IMR-90 (cell line): ENCODE data around the gene KDM5B. TPM values are rescaled to one million over a fixed set of nuclear protein-coding genes. Genes with fewer than 3 reads are reported as not detected.

ENCODE experiments used
- ATAC-seq: fragments of 200-7000 bp; cut with Tn5 transposase; 2 replicates; pipeline ENCODE4 v1.9.1; 2020; ENCODE audit warnings: low read depth, mild to moderate bottlenecking, moderate library complexity
- BruUV-seq: library from RNA; stranded (reverse); fragments of 400-500 nt; replicated peaks from 2 replicates; lab custom pipeline; 2021; lab: Mats Ljungman, UMichigan
- CTCF ChIA-PET: fragments of 300-600 bp; formaldehyde crosslinking; extraction: SDS; loops from one replicate; lab custom pipeline; 2021; ENCODE audit warnings: antibody characterized with exemption; lab: Yijun Ruan, JAX
- POLR2A ChIA-PET: fragments of 300-600 bp; sonication (Branson Sonifier 250); formaldehyde crosslinking; loops from one replicate; lab custom pipeline; 2022; ENCODE audit warnings: antibody characterized with exemption; ENCODE audit not compliant: unreplicated experiment; lab: Charles Lee
- DNase-seq: peaks from one replicate; pipeline ENCODE4 v3.0.0; 2013
- H2AFZ ChIP-seq: replicated peaks from 2 replicates; pipeline ENCODE3; 2013; ENCODE audit warnings: low read length, mild to moderate bottlenecking; ENCODE audit not compliant: poor library complexity
- H2AK5ac ChIP-seq: 2 replicates; pipeline ENCODE4 v1.6.1; 2013; ENCODE audit warnings: low read depth, low read length, inconsistent platforms
- H2AK9ac ChIP-seq: replicated peaks from 2 replicates; pipeline ENCODE3; 2013; ENCODE audit warnings: mild to moderate bottlenecking, low read depth, low read length, moderate library complexity; ENCODE audit not compliant: poor library complexity
- H2BK120ac ChIP-seq: 2 replicates; pipeline ENCODE4 v1.6.1; 2013; ENCODE audit warnings: low read depth, low read length, inconsistent platforms
- H2BK15ac ChIP-seq: 3 replicates; pipeline ENCODE4 v1.6.1; 2013; ENCODE audit warnings: low read depth, low read length, inconsistent platforms
- H2BK20ac ChIP-seq: 2 replicates; pipeline ENCODE4 v1.6.1; 2013; ENCODE audit warnings: low read depth, mild to moderate bottlenecking, inconsistent platforms, low read length, moderate library complexity
- H2BK5ac ChIP-seq: 2 replicates; pipeline ENCODE4 v1.6.1; 2013; ENCODE audit warnings: mild to moderate bottlenecking, low read depth, low read length, inconsistent platforms; ENCODE audit not compliant: poor library complexity, severe bottlenecking
- H3K14ac ChIP-seq: replicated peaks from 2 replicates; pipeline ENCODE4 v1.6.1; 2013; ENCODE audit warnings: low read depth, low read length, inconsistent platforms
- H3K18ac ChIP-seq: 2 replicates; pipeline ENCODE4 v1.6.1; 2013; ENCODE audit warnings: low read depth, low read length, control low read depth
- H3K23ac ChIP-seq: 2 replicates; pipeline ENCODE4 v1.6.1; 2013; ENCODE audit warnings: low read depth, low read length, inconsistent platforms
- H3K27ac ChIP-seq: 2 replicates; pipeline ENCODE4 v1.5.1; 2013; ENCODE audit warnings: mild to moderate bottlenecking, control low read depth, low read length; ENCODE audit not compliant: insufficient read depth
- H3K27me3 ChIP-seq: 2 replicates; pipeline ENCODE4 v1.6.1; 2013; ENCODE audit warnings: low read length; ENCODE audit not compliant: control insufficient read depth, insufficient read depth
- H3K36me3 ChIP-seq: 2 replicates; pipeline ENCODE4 v1.6.1; 2013; ENCODE audit warnings: low read length, mixed read lengths; ENCODE audit not compliant: control insufficient read depth, insufficient read depth
- H3K4ac ChIP-seq: 2 replicates; pipeline ENCODE4 v1.6.1; 2013; ENCODE audit warnings: low read depth, low read length, inconsistent platforms
- H3K4me1 ChIP-seq: 2 replicates; pipeline ENCODE4 v1.6.1; 2013; ENCODE audit warnings: low read length, mixed read lengths; ENCODE audit not compliant: control insufficient read depth, insufficient read depth
- H3K4me2 ChIP-seq: 2 replicates; pipeline ENCODE4 v1.6.1; 2013; ENCODE audit warnings: low read depth, mild to moderate bottlenecking, control low read depth, low read length, moderate library complexity
- H3K4me3 ChIP-seq: 2 replicates; pipeline ENCODE4 v1.5.1; 2013; ENCODE audit warnings: low read depth, mild to moderate bottlenecking, control low read depth, low read length, moderate library complexity; ENCODE audit not compliant: insufficient read depth
- H3K56ac ChIP-seq: 2 replicates; pipeline ENCODE4 v1.6.1; 2013; ENCODE audit warnings: low read length, inconsistent platforms; ENCODE audit not compliant: insufficient read depth; ENCODE audit errors: extremely low read depth
- H3K79me1 ChIP-seq, 2 experiments: 2 replicates each; pipeline ENCODE4 v1.6.1; 2013; ENCODE audit warnings: low read length in 2 of 2, inconsistent platforms in 1 of 2, low read depth in 1 of 2
- H3K9ac ChIP-seq: 2 replicates; pipeline ENCODE4 v1.6.1; 2013; ENCODE audit warnings: low read depth, low read length, control low read depth
- H3K9me1 ChIP-seq: 2 replicates; pipeline ENCODE4 v1.6.1; 2013; ENCODE audit warnings: low read length, inconsistent platforms; ENCODE audit not compliant: insufficient read depth
- H3K9me3 ChIP-seq: 2 replicates; pipeline ENCODE4 v1.6.1; 2013; ENCODE audit warnings: low read length; ENCODE audit not compliant: control insufficient read depth, insufficient read depth
- H4K20me1 ChIP-seq: 2 replicates; pipeline ENCODE4 v1.6.1; 2013; ENCODE audit warnings: low read length, inconsistent platforms; ENCODE audit not compliant: insufficient read depth
- H4K5ac ChIP-seq: 2 replicates; pipeline ENCODE4 v1.6.1; 2013; ENCODE audit warnings: mild to moderate bottlenecking, low read depth, low read length, control low read depth
- H4K8ac ChIP-seq, 2 experiments: 2 replicates each; pipeline ENCODE4 v1.6.1; 2013; ENCODE audit warnings: low read depth in 2 of 2, low read length in 2 of 2, control low read depth in 1 of 2, inconsistent platforms in 1 of 2
- H4K91ac ChIP-seq: 2 replicates; pipeline ENCODE4 v1.6.1; 2013; ENCODE audit warnings: low read depth, low read length, inconsistent platforms; ENCODE audit not compliant: insufficient read depth
- BHLHE40 ChIP-seq: fragments of 150-350 bp; IDR thresholded peaks from 2 replicates; pipeline ENCODE4 v1.6.1; 2016; ENCODE audit warnings: mild to moderate bottlenecking, low read depth, low read length
- CEBPB ChIP-seq: IDR thresholded peaks from 2 replicates; pipeline ENCODE4 v1.6.1; 2012; ENCODE audit warnings: low read depth, low read length, improper control_type of control experiment
- CHD1 ChIP-seq: IDR thresholded peaks from 2 replicates; pipeline ENCODE4 v1.6.1; 2012; ENCODE audit warnings: low read depth, low read length, improper control_type of control experiment
- FOS ChIP-seq: fragments of 150-350 bp; IDR thresholded peaks from 2 replicates; pipeline ENCODE4 v1.6.1; 2016; ENCODE audit warnings: low read depth, low read length
- MAFK ChIP-seq: IDR thresholded peaks from 2 replicates; pipeline ENCODE4 v1.6.1; 2012; ENCODE audit warnings: low read depth, low read length, improper control_type of control experiment
- MAZ ChIP-seq: IDR thresholded peaks from 2 replicates; pipeline ENCODE4 v1.6.1; 2012; ENCODE audit warnings: low read depth, mild to moderate bottlenecking, low read length, improper control_type of control experiment, moderate library complexity, borderline replicate concordance
- MXI1 ChIP-seq: IDR thresholded peaks from 2 replicates; pipeline ENCODE4 v1.6.1; 2012; ENCODE audit warnings: low read depth, mild to moderate bottlenecking, low read length, moderate library complexity, borderline replicate concordance
- NFE2L2 ChIP-seq: fragments of 150-350 bp; IDR thresholded peaks from 2 replicates; pipeline ENCODE4 v1.6.1; 2016; ENCODE audit warnings: low read depth, mild to moderate bottlenecking, low read length
- POLR2A ChIP-seq: IDR thresholded peaks from 2 replicates; pipeline ENCODE4 v1.6.1; 2012; ENCODE audit warnings: mild to moderate bottlenecking, low read depth, low read length
- RAD21 ChIP-seq: IDR thresholded peaks from 2 replicates; pipeline ENCODE4 v1.6.1; 2012; ENCODE audit warnings: low read length, improper control_type of control experiment
- RCOR1 ChIP-seq: IDR thresholded peaks from 2 replicates; pipeline ENCODE4 v1.6.1; 2012; ENCODE audit warnings: mild to moderate bottlenecking, low read length, improper control_type of control experiment; ENCODE audit not compliant: insufficient replicate concordance
- RFX5 ChIP-seq: IDR thresholded peaks from 2 replicates; pipeline ENCODE4 v1.8.0; 2012; ENCODE audit warnings: low read depth, mild to moderate bottlenecking, low read length, moderate library complexity
- SMC3 ChIP-seq: fragments of 150-350 bp; IDR thresholded peaks from 2 replicates; pipeline ENCODE4 v1.6.1; 2016; ENCODE audit warnings: low read depth, mild to moderate bottlenecking, antibody characterized with exemption, low read length, moderate library complexity
- WGBS, 2 experiments: methylation state at CpG; one replicate each; pipeline versions ENCODE4 v1.1.5 to v1.1.7; 2013; ENCODE audit warnings: missing lambda C conversion rate in 2 of 2; ENCODE audit not compliant: insufficient read length in 1 of 2; ENCODE audit errors: extremely low coverage in 2 of 2; 5-methylcytosine and 5-hydroxymethylcytosine counted together
- dilution Hi-C: fragments of 300-500 bp; cut with HindIII; formaldehyde crosslinking; loops from one replicate; pipeline ENCODE4 v1.14.3; 2018; ENCODE audit warnings: low sequenced_read_pairs; ENCODE audit not compliant: unreplicated experiment
- in situ Hi-C: fragments of 300-500 bp; cut with MboI; formaldehyde crosslinking; loops from 3 replicates; pipeline ENCODE4 v1.14.3; 2019; ENCODE audit warnings: low sequenced_read_pairs, inconsistent platforms, mixed read lengths
- intact Hi-C: fragments of 100-400 bp; cut with micrococcal nuclease; formaldehyde crosslinking; loops from 2 replicates; pipeline ENCODE4 v1.10.0; 2022
- polyA plus RNA-seq, 3 experiments: library from polyadenylated mRNA; depleted of rRNA; stranded (reverse); fragments of >200 nt; gene quantifications; 2 replicates each; pipeline ENCODE4 v1.2.3, GENCODE V29; 2012; ENCODE audit warnings: low replicate concordance in 1 of 3
- total RNA-seq: library from RNA; depleted of rRNA; stranded (reverse); fragments of >200 nt; gene quantifications from 2 replicates; pipeline ENCODE4 v1.2.3, GENCODE V29; 2012
- TF ChIP-seq, protein P1 (sequence below): fragments of 150-350 bp; IDR thresholded peaks from 2 replicates; pipeline ENCODE4 v1.6.1; 2017; ENCODE audit warnings: mild to moderate bottlenecking, antibody characterized with exemption, low read length, low read depth
- TF ChIP-seq, protein P2 (sequence below): fragments of 150-350 bp; IDR thresholded peaks from 2 replicates; pipeline ENCODE4 v1.6.1; 2016; ENCODE audit warnings: low read depth, mild to moderate bottlenecking, low read length, moderate library complexity, borderline replicate concordance

The KDM5B gene
- total and polyA plus RNA-seq, 2 of the 4 experiments (the other 2 are of a cell fraction), result 28.8 to 82.1 TPM

DNA sequence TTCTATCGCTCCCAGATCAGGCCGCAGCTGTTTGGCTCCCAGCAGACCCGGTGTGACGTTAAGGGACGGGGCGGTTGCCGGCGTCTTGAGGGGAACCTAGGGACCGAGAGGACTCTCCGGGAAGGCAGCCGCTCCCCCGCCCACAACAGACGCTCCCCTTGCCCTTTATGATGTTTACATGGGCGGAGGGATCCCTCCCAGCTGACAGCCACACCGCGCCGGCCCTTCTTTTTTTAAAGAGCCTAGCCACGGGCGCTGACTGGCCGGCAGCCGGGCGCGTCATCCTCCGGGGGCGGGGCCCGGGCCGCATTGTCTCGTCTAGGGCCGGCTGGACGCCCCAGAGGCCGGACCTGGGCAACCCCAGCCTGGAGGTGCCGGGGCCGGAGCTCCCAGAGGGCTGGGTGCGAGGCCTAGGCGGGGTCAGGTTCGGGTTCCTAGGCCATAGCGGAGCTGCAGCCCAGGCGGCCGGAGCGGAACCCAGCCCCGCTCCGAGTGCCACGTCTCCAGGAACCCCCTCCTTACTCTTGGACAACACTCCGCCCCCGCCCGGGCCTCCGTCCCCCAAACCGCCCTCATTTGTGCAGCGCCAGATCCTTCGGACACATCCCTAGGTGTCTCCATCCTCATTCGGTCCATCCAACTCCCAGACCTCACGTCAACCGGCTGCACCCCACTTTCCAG, 2.5 kb upstream of the KDM5B start, which contains the start of gene PCAT6:
TSS of gene PCAT6 (plus strand) at position 340 of the 681 bp plus-strand sequence.
- peak within 1 kb of the TSS; percentile 98 for H2AK9ac ChIP-seq
- peaks cover 7% of the 10 kb centered on the region for H3K9me1 ChIP-seq
- H3K27ac ChIP-seq, result peak within 1 kb of the TSS; percentile 92
- peak within 1 kb of the TSS; percentile 85 to 88 for H4K8ac ChIP-seq
- ATAC-seq (peak; percentile 86), DNase-seq (peak; percentile 94)
- ChIA-PET POLR2A (no interaction called here), CTCF (interaction anchor here (0.6 kb wide), 1 partner anchor 29 kb away, joined by 3 read pairs; no protein-coding TSS in a partner anchor)
- no peaks in the 10 kb centered on the region for H3K36me3 ChIP-seq
- H2BK20ac ChIP-seq, result 0 out of 2 replicates have a peak within 1 kb of the TSS, but pooled peaks have one; percentile 0
- H3K9me3 ChIP-seq, result no peaks in the 10 kb centered on the region
- peak within 1 kb of the TSS; percentile 92 for H3K18ac ChIP-seq
- intact Hi-C loops, result loop anchor here (2.0 kb wide), 1 partner anchor 50 kb away; no protein-coding TSS in a partner anchor
- peak within 1 kb of the TSS; percentile 100 for H3K9ac ChIP-seq
- H4K20me1 ChIP-seq, result peaks cover 14% of the 10 kb centered on the region
- H3K4me2 ChIP-seq, result peak within 1 kb of the TSS; percentile 96
- H3K23ac ChIP-seq, result peak within 1 kb of the TSS; percentile 85
- H2BK15ac ChIP-seq, result peak within 1 kb of the TSS; percentile 86
- peak within 1 kb of the TSS; percentile 87 for H4K91ac ChIP-seq
- dilution Hi-C loops, result no loop called here
- BruUV-seq, result TSS peak; percentile 81
- H3K79me1 ChIP-seq, result peaks cover 4 to 40% of the 10 kb centered on the region in 2 experiments; a peak in 3 of 4 replicates
- H4K5ac ChIP-seq, result peak within 1 kb of the TSS; percentile 96
- H2BK5ac ChIP-seq, result peak within 1 kb of the TSS; percentile 81
- H2AK5ac ChIP-seq, result peak within 1 kb of the TSS; percentile 95
- H2AFZ ChIP-seq, result peak within 1 kb of the TSS; percentile 94
- H3K4me1 ChIP-seq, result peaks cover 3% of the 10 kb centered on the region
- H3K4ac ChIP-seq, result peak within 1 kb of the TSS; percentile 97
- H3K27me3 ChIP-seq, result peaks cover 1% of the 10 kb centered on the region; the same call in 1 of the 2 replicates
- in situ Hi-C loops, result no loop called here
- 0% methylated on average over 29 of the region's 53 CpGs; no CpG with 5 or more reads in 1 of the 2 experiments for WGBS, 2 experiments
- peak within 1 kb of the TSS; percentile 96 for H3K14ac ChIP-seq
- H3K56ac ChIP-seq, result peak within 1 kb of the TSS; percentile 75
- H3K4me3 ChIP-seq, result peak within 1 kb of the TSS; percentile 94
- peak within 1 kb of the TSS; percentile 74 for H2BK120ac ChIP-seq
- TF ChIP-seq RFX5 (no peak), MAFK (no peak), MAZ (peak; percentile 83; the same call in 1 of the 2 replicates), SMC3 (no peak), RAD21 (no peak), CEBPB (no peak), BHLHE40 (0 out of 2 replicates have a peak, but pooled peaks have one; percentile 21), NFE2L2 (no peak), RCOR1 (no peak), MXI1 (no peak), CHD1 (0 out of 2 replicates have a peak, but pooled peaks have one; percentile 61), POLR2A (peak; percentile 97), FOS (peak; percentile 16; the same call in 1 of the 2 replicates)
- TF ChIP-seq, protein P1, sequence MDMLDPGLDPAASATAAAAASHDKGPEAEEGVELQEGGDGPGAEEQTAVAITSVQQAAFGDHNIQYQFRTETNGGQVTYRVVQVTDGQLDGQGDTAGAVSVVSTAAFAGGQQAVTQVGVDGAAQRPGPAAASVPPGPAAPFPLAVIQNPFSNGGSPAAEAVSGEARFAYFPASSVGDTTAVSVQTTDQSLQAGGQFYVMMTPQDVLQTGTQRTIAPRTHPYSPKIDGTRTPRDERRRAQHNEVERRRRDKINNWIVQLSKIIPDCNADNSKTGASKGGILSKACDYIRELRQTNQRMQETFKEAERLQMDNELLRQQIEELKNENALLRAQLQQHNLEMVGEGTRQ, result peak; percentile 69; the same call in 1 of the 2 replicates
- TF ChIP-seq, protein P2, sequence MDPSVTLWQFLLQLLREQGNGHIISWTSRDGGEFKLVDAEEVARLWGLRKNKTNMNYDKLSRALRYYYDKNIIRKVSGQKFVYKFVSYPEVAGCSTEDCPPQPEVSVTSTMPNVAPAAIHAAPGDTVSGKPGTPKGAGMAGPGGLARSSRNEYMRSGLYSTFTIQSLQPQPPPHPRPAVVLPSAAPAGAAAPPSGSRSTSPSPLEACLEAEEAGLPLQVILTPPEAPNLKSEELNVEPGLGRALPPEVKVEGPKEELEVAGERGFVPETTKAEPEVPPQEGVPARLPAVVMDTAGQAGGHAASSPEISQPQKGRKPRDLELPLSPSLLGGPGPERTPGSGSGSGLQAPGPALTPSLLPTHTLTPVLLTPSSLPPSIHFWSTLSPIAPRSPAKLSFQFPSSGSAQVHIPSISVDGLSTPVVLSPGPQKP, result no peak
